Retina (tissue), 1 donor: ENCODE results near the gene CBX2.

Experiments
- DNase-seq: peaks from one replicate; pipeline ENCODE4 v3.0.0-alpha.2; 2016

Gene CBX2

DNA sequence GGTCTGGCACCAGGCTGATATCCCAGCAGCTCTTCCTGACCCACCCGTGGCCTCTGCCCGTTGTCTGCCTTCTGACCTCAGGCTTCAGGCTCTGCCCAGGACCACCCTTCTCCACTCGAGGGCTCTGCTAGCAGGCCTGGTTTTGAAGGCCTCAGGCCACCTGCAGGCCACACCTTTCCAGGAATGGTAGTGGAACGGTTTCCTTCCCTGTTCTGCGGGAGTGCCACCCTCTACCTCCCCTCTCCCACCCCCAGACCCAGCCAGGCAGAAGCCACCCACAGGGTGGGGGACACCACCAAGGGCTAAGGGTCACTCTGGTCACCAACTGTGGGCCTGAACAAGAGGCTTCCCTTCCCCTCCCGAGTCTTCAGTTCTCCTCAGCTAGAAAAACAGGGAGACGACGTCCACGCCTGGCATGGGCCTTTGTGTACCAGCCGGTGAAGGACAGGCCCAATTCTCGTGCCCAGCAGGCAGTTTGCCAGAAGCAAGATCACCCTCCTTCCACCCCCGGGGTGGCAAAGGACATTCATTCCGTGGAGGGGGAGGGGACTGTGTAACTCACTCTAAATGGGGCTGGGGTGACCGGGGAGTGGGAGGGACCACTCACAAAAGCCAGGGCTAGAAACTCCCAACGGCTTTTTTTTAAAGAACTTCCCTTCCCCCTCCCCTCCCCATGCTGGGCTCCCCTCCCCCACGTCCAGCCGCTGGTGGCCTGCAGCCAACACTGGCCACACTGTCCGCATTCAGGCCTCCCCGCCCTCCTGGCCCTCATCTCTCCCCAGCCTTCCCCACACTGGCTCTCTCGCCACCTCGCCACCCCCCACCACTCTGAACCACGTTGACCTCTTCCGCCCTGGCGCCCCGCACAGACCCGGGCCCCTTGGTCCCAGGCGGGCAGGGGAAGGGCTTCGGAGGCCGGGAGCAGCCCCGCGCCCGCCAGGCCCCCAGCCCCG lies 53.6 kb downstream of the CBX2 start:
- peak; percentile 74 for DNase-seq

DNA sequence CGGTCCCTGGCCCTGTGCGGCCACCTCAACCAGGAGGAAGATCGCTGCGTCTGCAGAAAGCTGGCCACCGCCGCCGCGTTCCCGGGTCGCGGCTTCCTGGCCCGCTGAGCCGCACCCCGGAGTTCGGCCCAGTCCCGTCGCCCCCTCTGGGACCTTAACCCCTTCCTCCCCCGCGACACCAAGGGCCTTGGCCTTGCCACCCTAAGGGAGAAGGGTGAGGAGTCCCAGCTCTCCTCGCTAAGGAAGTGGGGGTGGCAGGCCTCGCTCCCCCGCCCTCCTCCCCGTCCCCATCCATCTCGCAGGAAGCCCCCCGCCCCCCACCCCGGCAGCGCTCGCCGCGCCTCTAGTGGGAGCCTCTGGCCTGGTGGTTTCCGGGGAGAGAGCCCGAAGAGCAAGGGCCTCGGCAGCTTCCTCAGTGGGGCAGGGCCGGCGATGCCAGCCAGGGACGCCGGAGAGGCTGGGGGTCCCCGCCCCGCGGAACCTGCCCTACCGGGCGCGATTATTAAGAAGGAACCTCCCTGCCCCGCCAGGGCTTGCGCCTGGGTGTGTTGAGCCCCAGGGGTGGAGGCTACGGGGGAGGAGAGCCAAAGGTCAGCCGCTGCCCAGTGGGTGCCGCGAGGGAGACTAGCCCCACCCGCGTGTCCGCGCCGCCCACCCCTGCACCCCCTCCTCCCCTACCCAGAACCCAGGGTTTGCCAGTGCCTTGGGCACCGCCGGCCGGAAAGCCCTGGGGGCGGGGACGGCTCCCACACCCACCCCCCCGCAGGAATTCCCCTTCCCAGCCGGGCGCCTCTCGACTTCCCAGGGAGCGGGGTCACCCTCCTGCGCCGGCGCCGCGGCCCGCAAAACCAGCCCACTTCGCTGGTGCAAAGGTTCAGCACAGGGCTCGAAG lies 54.5 kb downstream of the CBX2 start:
- peak; percentile 57 for DNase-seq

DNA sequence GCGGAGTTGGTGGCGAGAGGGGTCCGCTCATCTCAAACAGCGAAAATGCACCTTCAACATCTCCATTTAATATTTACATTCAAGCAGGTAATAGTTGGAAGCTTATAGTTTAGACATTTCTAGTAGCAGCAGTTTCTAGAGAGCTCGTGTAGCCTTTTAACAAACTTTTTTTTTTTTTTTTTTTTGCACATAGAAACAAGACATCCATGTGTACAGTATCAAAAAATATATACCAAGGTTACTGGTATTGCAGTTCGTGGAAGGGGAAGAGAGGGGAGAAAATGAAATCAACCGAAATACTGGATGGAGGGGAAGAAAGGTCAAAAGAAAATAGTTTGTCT lies 55.1 kb downstream of the CBX2 start:
- no peak for DNase-seq

DNA sequence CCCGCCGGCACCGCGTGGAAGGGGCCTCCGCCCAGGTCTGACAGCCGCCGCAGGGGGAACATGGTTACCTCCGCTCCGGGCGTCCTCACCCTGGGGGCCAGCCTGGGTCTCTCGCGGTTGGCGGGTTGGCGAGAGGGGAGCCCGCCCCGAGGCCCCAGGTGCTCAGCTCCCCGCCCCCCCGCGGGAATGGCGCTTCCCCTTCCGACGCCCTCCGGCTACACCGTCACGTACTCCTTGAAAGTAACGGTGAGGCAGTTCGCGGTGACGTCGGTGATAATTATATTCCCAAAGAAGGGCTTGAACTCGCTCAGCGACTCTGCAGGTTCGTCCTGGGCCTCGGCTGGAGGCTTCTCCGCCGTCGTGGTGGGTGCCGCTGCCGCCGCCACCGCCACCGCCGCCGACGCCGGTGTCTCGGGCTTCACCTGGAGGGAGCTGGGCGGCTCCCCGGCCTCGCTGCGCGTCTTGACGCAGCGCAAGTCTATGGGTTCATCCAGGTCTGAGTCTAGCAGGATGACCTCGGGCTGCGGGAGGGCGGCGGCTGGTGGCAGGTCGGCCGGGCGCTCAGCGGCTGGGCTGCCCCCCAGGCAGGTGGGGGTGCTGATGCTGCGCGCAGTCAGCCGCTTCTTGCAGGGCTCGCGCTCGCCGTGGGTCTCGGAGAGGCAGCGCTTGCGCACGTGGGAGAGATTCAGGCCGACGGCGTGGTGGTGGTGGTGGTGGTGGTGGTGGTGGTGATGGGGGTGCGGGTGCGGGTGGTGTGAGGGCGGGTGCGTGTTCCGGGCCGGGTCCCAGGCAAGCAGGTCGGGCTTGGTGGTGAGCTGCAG lies 56.0 kb downstream of the CBX2 start:
- peak; percentile 25 for DNase-seq

DNA sequence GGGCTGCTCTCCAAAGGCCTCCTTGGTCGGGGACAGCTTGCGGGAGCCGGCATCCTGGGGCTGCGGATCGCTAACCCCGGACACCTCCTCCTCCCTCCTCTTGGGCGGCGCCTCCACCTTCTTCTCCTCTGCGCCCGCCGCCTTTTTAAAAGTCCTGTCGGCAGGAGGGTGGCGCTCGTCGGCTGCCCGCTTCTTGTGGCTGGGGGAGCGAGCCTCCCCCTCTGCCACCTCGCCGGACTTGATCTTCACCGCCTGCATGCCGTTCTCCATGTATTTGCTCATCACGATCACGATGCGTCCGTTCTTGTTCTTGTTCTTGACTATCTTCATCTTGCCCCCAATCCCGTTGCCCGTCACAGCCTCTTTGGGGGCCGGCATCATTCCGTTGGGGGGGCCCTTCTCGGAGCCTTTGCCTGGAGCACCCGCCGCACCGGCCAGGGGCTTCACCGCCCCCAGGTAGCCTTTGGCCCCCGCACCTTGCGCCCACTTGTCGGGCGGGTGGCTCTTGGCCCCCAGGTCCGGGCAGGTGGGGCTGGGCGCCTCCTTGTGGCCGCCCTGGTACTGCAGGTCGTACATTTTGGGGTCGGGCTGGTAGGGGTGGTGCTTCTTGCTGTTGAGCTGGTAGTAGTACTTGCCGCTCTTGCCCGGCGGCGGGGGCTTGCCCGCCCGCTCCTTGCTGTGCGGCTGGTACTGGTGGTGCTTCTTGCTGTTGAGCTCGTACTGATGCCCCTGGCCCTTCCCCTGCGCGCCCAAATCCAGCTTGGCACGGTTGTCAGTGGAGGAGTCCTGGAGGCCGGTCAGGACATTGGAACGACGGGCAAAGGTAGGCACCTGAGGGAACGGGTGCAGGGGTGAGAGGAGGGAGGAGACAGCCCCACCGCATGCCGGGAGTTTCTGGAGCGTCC lies 56.9 kb downstream of the CBX2 start:
- DNase-seq: peak; percentile 74

DNA sequence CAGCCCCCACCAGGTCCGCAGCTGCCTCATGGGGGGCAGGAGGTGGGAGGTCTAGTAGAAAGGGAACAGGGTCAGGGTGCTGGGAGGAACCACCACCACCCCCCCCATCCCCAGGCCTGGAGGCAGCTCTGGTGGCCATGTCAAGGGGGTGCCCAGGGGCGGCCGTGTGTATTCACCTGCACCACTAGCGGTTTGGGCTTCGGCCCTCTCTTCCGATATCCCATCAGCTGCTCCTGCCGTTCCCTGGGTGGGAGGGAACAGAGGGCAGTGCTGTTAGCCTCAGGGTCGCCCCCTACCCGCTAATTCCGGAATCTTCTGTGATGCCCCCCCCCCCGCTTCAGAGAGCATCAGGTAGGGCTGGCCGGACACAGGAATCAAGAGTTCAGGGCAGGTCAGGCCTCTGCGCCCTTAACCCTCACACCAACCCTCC lies 57.5 kb downstream of the CBX2 start:
- no peak for DNase-seq

DNA sequence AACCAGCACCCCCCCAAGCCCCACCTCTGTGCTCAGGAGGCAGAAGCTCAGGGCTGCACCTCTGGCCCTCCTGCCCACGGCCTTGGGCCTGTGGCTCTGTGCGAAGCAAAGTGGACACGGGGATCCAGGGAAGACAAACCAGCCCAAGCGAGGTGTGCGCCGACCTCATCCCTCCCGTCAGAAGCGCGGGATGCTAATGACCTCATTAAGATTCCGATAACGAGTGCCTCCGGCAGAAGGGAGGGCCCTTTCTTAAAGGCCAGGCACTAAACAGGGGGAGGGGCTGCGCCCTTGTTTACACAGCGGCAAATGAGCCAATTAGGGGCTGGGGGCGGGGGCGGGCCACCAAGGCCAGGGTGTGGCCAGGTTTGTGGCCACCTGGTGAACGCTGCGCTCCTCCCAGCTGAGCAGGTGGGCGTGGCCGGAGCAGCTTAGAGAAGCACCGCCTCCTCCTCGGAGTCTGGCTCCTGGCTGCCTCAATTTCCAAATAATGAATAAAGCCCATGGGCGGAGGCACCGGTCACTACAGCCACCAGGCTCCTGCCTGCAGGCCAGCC lies 58.1 kb downstream of the CBX2 start:
- peak; percentile 60 for DNase-seq

DNA sequence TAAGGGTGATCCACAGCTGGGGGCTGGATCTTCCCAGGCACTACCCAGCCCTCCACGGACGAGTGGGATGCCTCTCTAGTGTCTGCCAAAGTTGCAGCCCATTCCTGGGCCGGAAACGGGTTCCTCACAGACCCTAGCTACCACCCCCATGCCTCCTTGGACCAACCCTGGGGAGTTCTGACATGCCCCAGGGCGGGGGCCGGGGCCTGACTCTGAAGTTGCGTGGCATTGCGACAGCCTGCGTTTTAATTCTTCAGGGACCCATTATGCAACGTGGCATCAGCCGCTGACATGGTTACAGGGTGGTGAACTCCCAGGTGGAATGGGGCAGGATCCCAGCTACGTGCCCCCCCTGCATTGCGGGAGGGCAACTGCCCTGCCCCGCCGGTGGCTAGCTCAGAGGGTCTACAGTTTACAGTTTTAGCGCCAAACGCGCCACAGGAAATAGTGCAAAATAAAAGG lies 58.6 kb downstream of the CBX2 start:
- DNase-seq: no peak

DNA sequence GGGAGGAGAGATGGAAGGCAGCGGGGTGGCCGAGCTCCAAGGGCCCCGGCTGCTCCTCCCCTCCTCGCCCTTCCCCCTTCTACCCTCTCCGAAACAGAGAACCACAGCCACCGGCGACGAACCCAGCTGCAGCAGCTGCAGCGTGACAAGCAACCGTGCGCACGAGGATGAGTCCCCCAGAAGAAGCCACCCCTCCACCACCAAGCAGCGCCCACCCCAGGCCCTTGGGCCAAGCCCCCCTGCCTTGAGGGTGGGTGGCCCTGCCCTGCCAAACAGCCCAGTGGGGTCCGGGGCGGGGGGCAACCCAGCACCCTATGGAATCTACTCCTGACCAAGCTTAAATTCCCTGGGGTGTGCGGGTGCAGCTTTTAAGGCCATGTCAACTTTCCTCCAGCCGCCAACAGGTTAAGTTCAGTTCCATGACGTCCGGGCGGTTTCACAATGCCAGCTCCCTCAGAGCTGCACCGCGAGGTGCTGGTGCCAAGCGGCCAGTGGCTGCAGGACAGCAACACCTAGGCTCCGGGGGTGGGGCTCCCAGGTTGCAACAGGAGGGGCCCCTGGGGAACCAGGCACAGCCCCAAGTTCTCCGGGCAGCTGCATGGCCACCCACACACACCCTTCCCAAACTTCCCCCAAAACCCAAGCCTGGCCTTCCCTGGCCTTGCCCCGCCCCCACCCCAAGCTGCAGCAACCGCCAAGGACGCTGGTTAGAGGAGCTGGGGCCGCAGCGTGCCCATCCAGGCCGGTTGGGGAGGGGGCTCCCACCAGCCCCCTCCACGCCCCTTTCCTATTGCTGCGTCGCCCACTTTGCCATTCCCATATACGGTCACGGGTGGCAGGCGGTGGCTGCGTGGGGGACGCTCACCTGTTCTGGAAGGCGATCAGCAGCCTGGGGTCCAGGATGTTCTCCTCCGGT lies 59.3 kb downstream of the CBX2 start:
- peak; percentile 64 for DNase-seq
